H1 (cell line): ENCODE data around the gene ADD3. TPM values are rescaled to one million over a fixed set of nuclear protein-coding genes. Genes with fewer than 3 reads are reported as not detected.

Source experiments
- CTCF ChIA-PET: fragments of 300-600 bp; sonication (Branson Sonifier 250); formaldehyde crosslinking; loops from one replicate; lab custom pipeline; 2021; ENCODE audit not compliant: partially characterized antibody; lab: Charles Lee
- POLR2A ChIA-PET: fragments of 300-600 bp; sonication (Branson Sonifier 250); formaldehyde crosslinking; loops from one replicate; lab custom pipeline; 2021; ENCODE audit warnings: inconsistent platforms; ENCODE audit not compliant: partially characterized antibody; lab: Charles Lee
- DNase-seq, 2 experiments: peaks; one replicate each; pipeline versions ENCODE4 v3.0.0 to v3.0.0-alpha.2; 2010 to 2022; ENCODE audit warnings: low spot score in 2 of 2, low read depth in 1 of 2, mixed read lengths in 1 of 2
- FAIRE-seq: peaks from 2 replicates; lab custom pipeline; 2011; peaks lifted over from hg19 to GRCh38; lab: Jason Lieb, UNC
- H2AFZ ChIP-seq: 2 replicates; pipeline ENCODE4 v1.8.1; 2012; ENCODE audit warnings: low read length, inconsistent platforms
- H2AK5ac ChIP-seq: 2 replicates; pipeline ENCODE4 v1.6.1; 2013; ENCODE audit warnings: low read depth, low read length
- H2BK120ac ChIP-seq: replicated peaks from 2 replicates; pipeline ENCODE3; 2013; ENCODE audit warnings: low read depth, low read length, inconsistent platforms
- H2BK12ac ChIP-seq: 2 replicates; pipeline ENCODE4 v1.6.1; 2013; ENCODE audit warnings: low read depth, low read length
- H2BK15ac ChIP-seq: 2 replicates; pipeline ENCODE4 v1.6.1; 2013; ENCODE audit warnings: low read length
- H2BK20ac ChIP-seq: 2 replicates; pipeline ENCODE4 v1.6.1; 2013; ENCODE audit warnings: low read length
- H2BK5ac ChIP-seq: 2 replicates; pipeline ENCODE4 v1.6.1; 2013; ENCODE audit warnings: low read depth, low read length
- H3K14ac ChIP-seq: 2 replicates; pipeline ENCODE4 v1.6.1; 2013; ENCODE audit warnings: inconsistent platforms; ENCODE audit not compliant: insufficient read length
- H3K18ac ChIP-seq: 2 replicates; pipeline ENCODE4 v1.6.1; 2013; ENCODE audit warnings: low read length; ENCODE audit errors: extremely low read depth
- H3K23ac ChIP-seq: 2 replicates; pipeline ENCODE4 v1.6.1; 2013; ENCODE audit warnings: inconsistent platforms; ENCODE audit not compliant: insufficient read length
- H3K23me2 ChIP-seq: 2 replicates; pipeline ENCODE4 v1.6.1; 2013; ENCODE audit warnings: low read depth, low read length
- H3K27ac ChIP-seq: 2 replicates; pipeline ENCODE4 v1.6.1; 2011; ENCODE audit warnings: low read depth, low read length, inconsistent platforms
- H3K27me3 ChIP-seq, 4 experiments: replicated peaks in 1 of 4; 1 replicate in 1 of 4; 2 replicates in 3 of 4; pipeline versions ENCODE4 v1.6.1 to v1.8.1; 2011 to 2013; ENCODE audit warnings: low read length in 3 of 4, mild to moderate bottlenecking in 3 of 4, inconsistent platforms in 2 of 4, mixed read lengths in 2 of 4, moderate library complexity in 1 of 4; ENCODE audit not compliant: control insufficient read depth in 3 of 4, insufficient read depth in 3 of 4; ENCODE audit errors: extremely low read depth in 1 of 4
- H3K36me3 ChIP-seq, 4 experiments: 2 replicates each; pipeline versions ENCODE4 v1.6.1 to v1.8.1; 2011 to 2013; ENCODE audit warnings: mild to moderate bottlenecking in 4 of 4, low read length in 3 of 4, moderate library complexity in 2 of 4, control low read depth in 1 of 4, inconsistent platforms in 1 of 4; ENCODE audit not compliant: insufficient read depth in 4 of 4, control insufficient read depth in 2 of 4
- H3K4ac ChIP-seq: replicated peaks from 2 replicates; pipeline ENCODE3; 2013; ENCODE audit warnings: low read length, low read depth, mixed read lengths, inconsistent platforms; ENCODE audit not compliant: insufficient read length
- H3K4me1 ChIP-seq, 4 experiments: replicated peaks in 1 of 4; 1 replicate in 1 of 4; 2 replicates in 3 of 4; pipeline versions ENCODE4 v1.6.1 to v1.8.1; 2011 to 2013; ENCODE audit warnings: low read length in 3 of 4, inconsistent platforms in 2 of 4, mixed read lengths in 1 of 4; ENCODE audit not compliant: insufficient read depth in 4 of 4, control insufficient read depth in 3 of 4
- H3K4me2 ChIP-seq, 2 experiments: 2 replicates each; pipeline versions ENCODE4 v1.6.1 to v1.8.1; 2011 to 2013; ENCODE audit warnings: low read depth in 2 of 2, low read length in 2 of 2, control low read depth in 1 of 2, inconsistent platforms in 1 of 2, mild to moderate bottlenecking in 1 of 2; ENCODE audit not compliant: insufficient read depth in 1 of 2
- H3K4me3 ChIP-seq, 4 experiments: fragments of 200-600, 300-600 bp in 1 of 4; sonication (generic), shearing (Covaris generic), sonication (Bioruptor Twin) in 1 of 4; 2 replicates each; pipeline versions ENCODE4 v1.5.1 to v1.8.1; 2011 to 2016; ENCODE audit warnings: low read length in 4 of 4, low read depth in 3 of 4, control low read depth in 2 of 4, inconsistent platforms in 2 of 4, mild to moderate bottlenecking in 2 of 4, mixed read lengths in 1 of 4, moderate library complexity in 1 of 4; ENCODE audit not compliant: insufficient read depth in 2 of 4; ENCODE audit errors: extremely low read depth in 1 of 4
- H3K56ac ChIP-seq: replicated peaks from 2 replicates; pipeline ENCODE3; 2013; ENCODE audit warnings: low read depth, mild to moderate bottlenecking, mixed read lengths, low read length, inconsistent platforms; ENCODE audit not compliant: insufficient read length
- H3K79me1 ChIP-seq: 2 replicates; pipeline ENCODE4 v1.6.1; 2013; ENCODE audit warnings: low read depth, low read length, control low read depth
- H3K79me2 ChIP-seq, 2 experiments: 2 replicates each; pipeline versions ENCODE4 v1.6.1 to v1.8.1; 2012 to 2013; ENCODE audit warnings: low read length in 2 of 2, mild to moderate bottlenecking in 2 of 2, inconsistent platforms in 1 of 2; ENCODE audit not compliant: insufficient read depth in 2 of 2, control insufficient read depth in 1 of 2
- H3K9ac ChIP-seq, 4 experiments: replicated peaks in 1 of 4; 1 replicate in 1 of 4; 2 replicates in 3 of 4; pipeline versions ENCODE4 v1.6.1 to v1.8.1; 2011 to 2013; ENCODE audit warnings: low read depth in 3 of 4, low read length in 3 of 4, control low read depth in 2 of 4, mild to moderate bottlenecking in 2 of 4, moderate library complexity in 2 of 4, inconsistent platforms in 1 of 4; ENCODE audit errors: extremely low read depth in 1 of 4
- H3K9me3 ChIP-seq, 2 experiments: 2 replicates each; pipeline versions ENCODE4 v1.6.1 to v1.8.1; 2012 to 2013; ENCODE audit warnings: mild to moderate bottlenecking in 2 of 2, moderate library complexity in 2 of 2, control low read depth in 1 of 2, inconsistent platforms in 1 of 2, low read depth in 1 of 2, low read length in 1 of 2, mixed read lengths in 1 of 2; ENCODE audit not compliant: insufficient read depth in 2 of 2
- H4K20me1 ChIP-seq, 2 experiments: replicated peaks in 1 of 2; 2 replicates each; pipeline versions ENCODE3 to v1.8.1; 2011 to 2013; ENCODE audit warnings: inconsistent platforms in 2 of 2, low read length in 2 of 2, mild to moderate bottlenecking in 1 of 2; ENCODE audit not compliant: insufficient read depth in 2 of 2, control insufficient read depth in 1 of 2
- H4K5ac ChIP-seq: 2 replicates; pipeline ENCODE4 v1.6.1; 2013; ENCODE audit warnings: low read length, low read depth, mixed read lengths, inconsistent platforms; ENCODE audit not compliant: insufficient read length
- H4K8ac ChIP-seq: 2 replicates; pipeline ENCODE4 v1.8.0; 2013; ENCODE audit warnings: mild to moderate bottlenecking, moderate library complexity, low read length, inconsistent platforms; ENCODE audit not compliant: insufficient read depth; ENCODE audit errors: extremely low read depth
- H4K91ac ChIP-seq: replicated peaks from 2 replicates; pipeline ENCODE3; 2013; ENCODE audit warnings: low read length, mixed read lengths, inconsistent platforms; ENCODE audit not compliant: insufficient read length
- EP300 ChIP-seq, 2 experiments: IDR thresholded peaks; 1 replicate in 1 of 2; 2 replicates in 1 of 2; pipeline ENCODE4 v1.6.1; 2011 to 2012; ENCODE audit warnings: low read depth in 2 of 2, low read length in 2 of 2, mild to moderate bottlenecking in 2 of 2, borderline replicate concordance in 1 of 2, inconsistent platforms in 1 of 2, moderate library complexity in 1 of 2
- NANOG ChIP-seq: IDR thresholded peaks from 2 replicates; pipeline ENCODE4 v1.6.1; 2011; ENCODE audit warnings: low read length, low read depth, mild to moderate bottlenecking, inconsistent platforms; ENCODE audit not compliant: insufficient read depth, poor library complexity, severe bottlenecking
- SP4 ChIP-seq: IDR thresholded peaks from 2 replicates; pipeline ENCODE4 v1.6.1; 2012; ENCODE audit warnings: low read length, inconsistent platforms
- TAF7 ChIP-seq: optimal IDR thresholded peaks from 2 replicates; pipeline ENCODE3; 2011; ENCODE audit warnings: low read depth, mild to moderate bottlenecking, inconsistent platforms, low read length, moderate library complexity, borderline replicate concordance
- TCF12 ChIP-seq: IDR thresholded peaks from 2 replicates; pipeline ENCODE4 v1.6.1; 2011; ENCODE audit warnings: low read depth, mild to moderate bottlenecking, low read length
- WGBS, 2 experiments: shearing (Covaris generic) in 1 of 2; methylation state at CpG; one replicate each; pipeline versions ENCODE4 v1.1.6 to v1.1.7; 2013 to 2015; ENCODE audit warnings: low lambda C conversion rate in 2 of 2, mixed read lengths in 2 of 2, inconsistent platforms in 1 of 2, low coverage in 1 of 2, missing lambda C conversion rate in 1 of 2; ENCODE audit not compliant: insufficient replicate concordance in 2 of 2, insufficient coverage in 1 of 2, insufficient read length in 1 of 2; ENCODE audit errors: extremely low coverage in 1 of 2, missing lambda C conversion rate in 1 of 2; 5-methylcytosine and 5-hydroxymethylcytosine counted together
- polyA plus RNA-seq, 7 experiments: library from polyadenylated mRNA; depleted of rRNA in 3 of 7; stranded (reverse) in 5 of 7; unstranded in 2 of 7; fragments of >200 nt in 5 of 7; fragments of 200-250 nt in 2 of 7; gene quantifications; 1 replicate in 5 of 7; 2 replicates in 1 of 7; 4 replicates in 1 of 7; pipeline versions ENCODE4 v1.2.1 to v1.2.3, GENCODE V29; 2011 to 2013; ENCODE audit warnings: missing spikeins in 2 of 7, mixed read lengths in 2 of 7
- total RNA-seq: library from RNA; stranded (reverse); fragmentation: NEBNext Ultra II Directional; extraction: Animal tissue kit (Norgen Biotek cat#: 25700); gene quantifications from 2 replicates; pipeline ENCODE4 v1.2.1, GENCODE V29; 2021

The ADD3 gene
- total and polyA plus RNA-seq, 2 of the 8 experiments (the other 6 are each of a cell fraction or from before 2014, with no cell fraction given): 44.7 to 85.6 TPM

DNA sequence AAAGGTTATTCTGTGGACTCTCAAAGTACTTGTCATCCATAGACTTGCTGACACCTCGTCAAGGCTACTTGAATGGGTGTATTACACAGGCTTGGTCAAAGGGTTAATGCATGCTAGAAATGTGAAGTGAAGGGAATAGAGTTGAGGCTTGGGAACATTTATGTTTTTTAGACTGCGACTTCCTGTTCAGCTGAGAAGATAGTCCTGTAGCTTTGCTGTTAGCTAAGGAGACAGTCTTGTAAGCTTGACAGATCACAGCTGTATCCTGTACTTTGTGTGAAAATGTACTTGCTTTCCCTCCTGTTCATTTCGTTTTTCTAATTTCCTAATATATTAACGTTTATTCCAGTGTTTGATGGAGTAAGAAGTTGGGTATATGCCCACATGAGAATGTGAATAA lies 52.1 kb downstream of the ADD3 start:
- Histone ChIP-seq H3K36me3 (no peaks in the 10 kb centered on the region), H2AFZ (no peak overlapping the region), H2BK15ac (no peak overlapping the region), H3K27ac (no peak overlapping the region), H3K9me3 (no peaks in the 10 kb centered on the region), H3K14ac (no peak overlapping the region), H3K4ac (no peak overlapping the region)
- no peak for TF ChIP-seq SP4
- no peak for TF ChIP-seq NANOG
- TF ChIP-seq TCF12: no peak
- TF ChIP-seq EP300 (IDR thresholded peaks at IDR 0.05; ENCODE audit: borderline replicate concordance in 1 of 2, low read depth in 2 of 2, low read length in 2 of 2): no peak
- TF ChIP-seq TAF7: no peak
- TF ChIP-seq, all 59 proteins: peak for 0
- no peak overlapping the region for H2BK120ac ChIP-seq
- H3K4me3 ChIP-seq: no peak overlapping the region
- no peaks in the 10 kb centered on the region for H3K27me3 ChIP-seq
- H3K4me2 ChIP-seq: no peak overlapping the region
- no peak overlapping the region for H2AK5ac ChIP-seq
- H3K23ac ChIP-seq: no peak overlapping the region
- FAIRE-seq (no peak), DNase-seq (no peak)
- WGBS, 2 experiments: 83% methylated on average over 4 of the region's 4 CpGs; no CpG with 5 or more reads in 1 of the 2 experiments
- H2BK20ac ChIP-seq: no peak overlapping the region
- no peak overlapping the region for H4K91ac ChIP-seq
- no peaks in the 10 kb centered on the region for H3K4me1 ChIP-seq
- no peak overlapping the region for H4K5ac ChIP-seq
- peaks cover 3% of the 10 kb centered on the region; the same call in 1 of the 2 replicates for H3K79me1 ChIP-seq
- no peak overlapping the region for H2BK12ac ChIP-seq
- H4K8ac ChIP-seq: no peak overlapping the region
- POLR2A ChIA-PET: no interaction called here
- peaks cover 0 to 56% of the 10 kb centered on the region in 2 experiments; a peak in 3 of 4 replicates for H3K79me2 ChIP-seq
- H3K9ac ChIP-seq: no peak overlapping the region
- H2BK5ac ChIP-seq: no peak overlapping the region
- H3K18ac ChIP-seq: no peak overlapping the region
- no peaks in the 10 kb centered on the region for H4K20me1 ChIP-seq
- H3K56ac ChIP-seq: no peak overlapping the region
- CTCF ChIA-PET: interaction anchor here (1.6 to 4.3 kb wide), 3 partner anchors 9 to 175 kb away, joined by 3 to 22 read pairs (median 3); no protein-coding TSS in a partner anchor
- no peaks in the 10 kb centered on the region for H3K23me2 ChIP-seq
